ENCODE results near the gene PCYT2.

DNA sequence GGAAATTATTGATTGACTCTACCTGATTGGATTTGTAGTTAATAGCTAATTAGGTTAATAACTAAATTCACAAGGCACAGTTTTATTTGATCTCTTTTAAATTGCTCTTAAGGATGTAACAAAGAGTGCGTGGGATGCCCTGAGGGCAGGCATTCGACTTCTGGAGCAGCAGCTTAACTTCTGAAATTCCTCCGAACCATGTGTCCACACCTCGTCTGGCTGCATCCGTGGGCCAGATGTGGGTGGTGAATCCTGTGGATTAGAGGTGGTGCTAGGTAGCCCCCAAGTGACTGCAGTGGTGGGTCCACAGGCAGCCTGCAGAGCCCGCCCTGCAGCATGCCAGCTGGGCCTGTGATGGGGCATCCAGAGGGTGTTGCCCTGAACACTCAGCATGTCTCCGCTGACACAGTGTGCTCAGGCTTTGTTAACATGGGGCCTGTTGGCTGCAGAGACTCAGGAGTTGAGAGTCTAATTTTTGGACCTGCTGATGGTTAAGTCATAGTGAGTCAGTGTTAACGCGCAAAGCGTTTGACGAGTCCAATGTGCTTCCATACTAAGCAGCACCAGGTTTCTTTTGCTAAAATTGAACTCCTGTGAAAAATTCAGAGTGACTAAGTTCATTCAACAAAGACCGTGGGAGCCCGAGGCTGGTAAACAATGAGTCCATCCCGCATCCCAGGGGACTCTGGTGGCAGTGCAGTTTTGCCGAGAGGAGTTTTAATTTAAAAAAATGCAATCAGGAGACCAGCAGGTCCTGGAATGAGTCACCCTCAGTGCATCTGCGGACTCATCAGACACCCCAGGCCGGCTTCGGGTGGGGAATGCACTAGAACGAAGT is 13.0 kb downstream of the PCYT2 start:
- TF ChIP-seq CEBPB (IDR thresholded peaks at IDR 0.05), result no peak
- no peak for TF ChIP-seq RAD21 (IDR thresholded peaks at IDR 0.05; ENCODE audit: low read depth)
- no peak for TF ChIP-seq EP300 (IDR thresholded peaks at IDR 0.05; ENCODE audit: borderline replicate concordance)
- TF ChIP-seq, protein P1, sequence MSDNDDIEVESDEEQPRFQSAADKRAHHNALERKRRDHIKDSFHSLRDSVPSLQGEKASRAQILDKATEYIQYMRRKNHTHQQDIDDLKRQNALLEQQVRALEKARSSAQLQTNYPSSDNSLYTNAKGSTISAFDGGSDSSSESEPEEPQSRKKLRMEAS (IDR thresholded peaks at IDR 0.05), result no peak
- TF ChIP-seq YY1 (IDR thresholded peaks at IDR 0.05; ENCODE audit: low read depth), result no peak
- TF ChIP-seq FOXM1 (IDR thresholded peaks at IDR 0.05; ENCODE audit: borderline replicate concordance, low read depth), result no peak
- TF ChIP-seq, protein P2, sequence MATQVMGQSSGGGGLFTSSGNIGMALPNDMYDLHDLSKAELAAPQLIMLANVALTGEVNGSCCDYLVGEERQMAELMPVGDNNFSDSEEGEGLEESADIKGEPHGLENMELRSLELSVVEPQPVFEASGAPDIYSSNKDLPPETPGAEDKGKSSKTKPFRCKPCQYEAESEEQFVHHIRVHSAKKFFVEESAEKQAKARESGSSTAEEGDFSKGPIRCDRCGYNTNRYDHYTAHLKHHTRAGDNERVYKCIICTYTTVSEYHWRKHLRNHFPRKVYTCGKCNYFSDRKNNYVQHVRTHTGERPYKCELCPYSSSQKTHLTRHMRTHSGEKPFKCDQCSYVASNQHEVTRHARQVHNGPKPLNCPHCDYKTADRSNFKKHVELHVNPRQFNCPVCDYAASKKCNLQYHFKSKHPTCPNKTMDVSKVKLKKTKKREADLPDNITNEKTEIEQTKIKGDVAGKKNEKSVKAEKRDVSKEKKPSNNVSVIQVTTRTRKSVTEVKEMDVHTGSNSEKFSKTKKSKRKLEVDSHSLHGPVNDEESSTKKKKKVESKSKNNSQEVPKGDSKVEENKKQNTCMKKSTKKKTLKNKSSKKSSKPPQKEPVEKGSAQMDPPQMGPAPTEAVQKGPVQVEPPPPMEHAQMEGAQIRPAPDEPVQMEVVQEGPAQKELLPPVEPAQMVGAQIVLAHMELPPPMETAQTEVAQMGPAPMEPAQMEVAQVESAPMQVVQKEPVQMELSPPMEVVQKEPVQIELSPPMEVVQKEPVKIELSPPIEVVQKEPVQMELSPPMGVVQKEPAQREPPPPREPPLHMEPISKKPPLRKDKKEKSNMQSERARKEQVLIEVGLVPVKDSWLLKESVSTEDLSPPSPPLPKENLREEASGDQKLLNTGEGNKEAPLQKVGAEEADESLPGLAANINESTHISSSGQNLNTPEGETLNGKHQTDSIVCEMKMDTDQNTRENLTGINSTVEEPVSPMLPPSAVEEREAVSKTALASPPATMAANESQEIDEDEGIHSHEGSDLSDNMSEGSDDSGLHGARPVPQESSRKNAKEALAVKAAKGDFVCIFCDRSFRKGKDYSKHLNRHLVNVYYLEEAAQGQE (IDR thresholded peaks at IDR 0.05; ENCODE audit: low read depth), result no peak
- no peak for TF ChIP-seq TEAD4 (IDR thresholded peaks at IDR 0.05)
- no peak for TF ChIP-seq TCF12 (IDR thresholded peaks at IDR 0.05; ENCODE audit: low read depth)
- no peak for TF ChIP-seq TAF1 (IDR thresholded peaks at IDR 0.05; ENCODE audit: low read depth)
- no peak for TF ChIP-seq EGR1 (IDR thresholded peaks at IDR 0.05)
- TF ChIP-seq NFIC (IDR thresholded peaks at IDR 0.05), result no peak
- TF ChIP-seq CREB1 (IDR thresholded peaks at IDR 0.05; ENCODE audit: low read depth), result no peak

All from Ishikawa (cell line).